ENCODE measurements around the gene IGF2. TPM values are rescaled to one million over a fixed set of nuclear protein-coding genes. Genes with fewer than 3 reads are reported as not detected.

The IGF2 gene
- total and polyA plus RNA-seq, 2 donors (not counting 3 experiments of a cell fraction or from before 2014, with no cell fraction given) = 5.7 to 21.0 TPM

DNA sequence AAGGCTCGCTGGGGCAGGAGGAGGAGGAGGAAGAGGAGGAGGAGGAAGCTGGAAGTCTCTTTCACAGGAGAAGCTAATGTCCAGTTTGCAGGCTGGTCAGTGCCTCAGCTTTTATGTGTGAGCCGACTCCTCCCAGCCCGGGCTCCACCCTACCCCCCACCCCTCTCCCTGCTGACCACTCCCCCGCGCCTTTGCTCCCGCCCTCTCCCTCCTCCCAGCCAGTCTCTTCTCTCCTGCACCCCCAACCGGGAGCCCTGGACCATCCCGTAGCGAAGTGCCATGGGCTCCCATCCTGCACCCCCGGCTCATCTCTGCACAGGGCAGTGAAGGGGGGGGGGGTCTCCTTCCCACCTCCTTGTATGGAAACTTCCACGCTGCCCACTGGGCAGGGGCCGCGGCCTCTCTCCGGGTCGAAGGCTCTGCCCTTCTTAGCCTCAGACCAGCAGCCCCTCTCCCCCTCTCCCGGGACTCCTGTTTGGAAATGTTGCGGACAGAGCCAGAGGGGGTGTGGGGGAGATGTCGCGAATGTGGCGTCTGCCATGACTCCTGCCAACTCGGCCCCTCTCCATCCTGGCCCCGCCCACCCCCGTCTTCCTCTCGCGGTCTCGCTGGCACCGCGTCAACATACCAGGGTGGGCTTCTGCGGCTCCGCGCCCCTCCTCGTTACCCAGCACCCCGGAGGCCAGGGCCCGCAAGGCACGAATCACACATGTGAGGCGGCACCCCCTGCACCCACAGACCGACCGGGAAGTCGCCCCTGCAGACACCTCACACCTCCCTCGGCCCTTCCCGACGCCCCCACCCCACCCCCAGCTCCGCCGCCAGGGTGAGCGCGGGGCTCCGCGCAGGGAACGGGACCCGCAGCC, 1.8 kb downstream of the IGF2 start:
- H3K27me3 ChIP-seq (ENCODE audit: control insufficient read depth in 2 of 2, insufficient read depth in 2 of 2, low read length in 2 of 2) = peaks cover 15 to 39% of the 10 kb centered on the region in 2 experiments

More for the DNA sequence above, 1.8 kb downstream of the IGF2 start:
- TF ChIP-seq, protein P1, sequence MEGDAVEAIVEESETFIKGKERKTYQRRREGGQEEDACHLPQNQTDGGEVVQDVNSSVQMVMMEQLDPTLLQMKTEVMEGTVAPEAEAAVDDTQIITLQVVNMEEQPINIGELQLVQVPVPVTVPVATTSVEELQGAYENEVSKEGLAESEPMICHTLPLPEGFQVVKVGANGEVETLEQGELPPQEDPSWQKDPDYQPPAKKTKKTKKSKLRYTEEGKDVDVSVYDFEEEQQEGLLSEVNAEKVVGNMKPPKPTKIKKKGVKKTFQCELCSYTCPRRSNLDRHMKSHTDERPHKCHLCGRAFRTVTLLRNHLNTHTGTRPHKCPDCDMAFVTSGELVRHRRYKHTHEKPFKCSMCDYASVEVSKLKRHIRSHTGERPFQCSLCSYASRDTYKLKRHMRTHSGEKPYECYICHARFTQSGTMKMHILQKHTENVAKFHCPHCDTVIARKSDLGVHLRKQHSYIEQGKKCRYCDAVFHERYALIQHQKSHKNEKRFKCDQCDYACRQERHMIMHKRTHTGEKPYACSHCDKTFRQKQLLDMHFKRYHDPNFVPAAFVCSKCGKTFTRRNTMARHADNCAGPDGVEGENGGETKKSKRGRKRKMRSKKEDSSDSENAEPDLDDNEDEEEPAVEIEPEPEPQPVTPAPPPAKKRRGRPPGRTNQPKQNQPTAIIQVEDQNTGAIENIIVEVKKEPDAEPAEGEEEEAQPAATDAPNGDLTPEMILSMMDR (IDR thresholded peaks at IDR 0.05; ENCODE audit: extremely low read depth in 1 of 2, insufficient read depth in 1 of 2, low read depth in 1 of 2, low read length in 2 of 2) = no peak
- TF ChIP-seq JUN (IDR thresholded peaks at IDR 0.05; ENCODE audit: borderline replicate concordance, insufficient read depth, insufficient read length, low read depth) (no peak), POLR2A (IDR thresholded peaks at IDR 0.05; ENCODE audit: low read depth, low read length) (no peak), POLR2AphosphoS5 (IDR thresholded peaks at IDR 0.05; ENCODE audit: insufficient read depth, low read depth, low read length) (no peak), FOS (IDR thresholded peaks at IDR 0.05; ENCODE audit: borderline replicate concordance, insufficient read depth, low read length) (no peak), GATA2 (IDR thresholded peaks at IDR 0.05; ENCODE audit: insufficient read depth, insufficient read length, low read depth, low read length) (no peak), EZH2 (IDR thresholded peaks at IDR 0.05; ENCODE audit: borderline replicate concordance, low read depth, low read length, severe bottlenecking) (no peak), MYC (IDR thresholded peaks at IDR 0.05; ENCODE audit: low read depth, low read length) (no peak)
- TF ChIP-seq, protein P2, sequence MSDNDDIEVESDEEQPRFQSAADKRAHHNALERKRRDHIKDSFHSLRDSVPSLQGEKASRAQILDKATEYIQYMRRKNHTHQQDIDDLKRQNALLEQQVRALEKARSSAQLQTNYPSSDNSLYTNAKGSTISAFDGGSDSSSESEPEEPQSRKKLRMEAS (IDR thresholded peaks at IDR 0.05; ENCODE audit: insufficient read depth, insufficient read length) = no peak
- BruUV-seq (replicated peaks) = no TSS peak
- dilution Hi-C loops (cut with MboI; ENCODE audit: extremely low pct_ligation_motif_present, low sequenced_read_pairs) (no loop called here), intact Hi-C loops (cut with micrococcal nuclease) (loop anchor here (1.0 kb wide), 2 partner anchors 28 to 37 kb away; no protein-coding TSS in a partner anchor)
- no peaks in the 10 kb centered on the region for H4K20me1 ChIP-seq (replicated peaks; ENCODE audit: control insufficient read depth, extremely low read depth, insufficient read depth, low read length)
- H3K79me2 ChIP-seq (ENCODE audit: control insufficient read depth, insufficient read depth, low read length) = no peaks in the 10 kb centered on the region
- FAIRE-seq (peak; percentile 18), DNase-seq (ENCODE audit: low read depth, low spot score) (peak; percentile 60)
- H3K9me1 ChIP-seq (replicated peaks; ENCODE audit: control insufficient read depth, extremely low read depth, insufficient read depth, low read length) = no peaks in the 10 kb centered on the region
- H3K9me3 ChIP-seq (replicated peaks; ENCODE audit: control insufficient read depth, insufficient read depth, low read length) = no peaks in the 10 kb centered on the region
- ChIA-PET POLR2A (interaction anchor here (0.9 kb wide), 1 partner anchor 28 kb away, joined by 3 read pairs; no protein-coding TSS in a partner anchor), CTCF (interaction anchor here (0.6 to 2.3 kb wide), 8 partner anchors 11 to 485 kb away, joined by 3 to 13 read pairs (median 4); no protein-coding TSS in a partner anchor)
- H3K9ac ChIP-seq (replicated peaks; ENCODE audit: extremely low read depth, insufficient read depth, low read length) = no peak overlapping the region
- peak overlapping the region in 1 of 3 experiments; percentile 14 for H3K4me3 ChIP-seq (replicated peaks in 1 of 3; ENCODE audit: insufficient read depth in 1 of 3, low read depth in 1 of 3, low read length in 3 of 3)
- H2AFZ ChIP-seq (ENCODE audit: low read depth, low read length) = peak overlapping the region; percentile 49
- no peaks in the 10 kb centered on the region for H3K36me3 ChIP-seq (ENCODE audit: control insufficient read depth in 2 of 2, extremely low read depth in 1 of 2, insufficient read depth in 2 of 2, low read length in 2 of 2)
- H3K4me2 ChIP-seq (ENCODE audit: insufficient read depth, low read length) = no peak overlapping the region
- H3K4me1 ChIP-seq (ENCODE audit: control insufficient read depth, extremely low read depth, insufficient read depth, low read length) = peaks cover 3% of the 10 kb centered on the region
- no peak overlapping the region for H3K27ac ChIP-seq (ENCODE audit: insufficient read depth, low read depth, low read length)
